ENCODE results near the gene NOL9.

The NOL9 gene

GRCh38 chr1:6597777-6598131 lies 43.4 kb upstream of the NOL9 start:
- Histone ChIP-seq H3K27me3 (replicated peaks; ENCODE audit: control insufficient read depth, insufficient read depth, low read length, poor library complexity, severe bottlenecking) (no peaks in the 10 kb centered on the region), H3K9me3 (ENCODE audit: control insufficient read depth, low read length) (no peaks in the 10 kb centered on the region), H3K4me1 (ENCODE audit: control insufficient read depth, insufficient read depth, low read length, poor library complexity, severe bottlenecking) (peaks cover 25% of the 10 kb centered on the region), H3K4me3 (ENCODE audit: insufficient read depth, low read depth, low read length, poor library complexity, severe bottlenecking) (no peak overlapping the region), H3K36me3 (ENCODE audit: control insufficient read depth, insufficient read depth, low read length) (peaks cover 48% of the 10 kb centered on the region), H3K27ac (ENCODE audit: insufficient read depth, low read length, poor library complexity, severe bottlenecking) (no peak overlapping the region)
- DNase-seq, result no peak

GRCh38 chr1:6596886-6597776 lies 42.8 kb upstream of the NOL9 start:
- H3K4me3 ChIP-seq (ENCODE audit: insufficient read depth, low read depth, low read length, poor library complexity, severe bottlenecking), result no peak overlapping the region
- peaks cover 25% of the 10 kb centered on the region for H3K4me1 ChIP-seq (ENCODE audit: control insufficient read depth, insufficient read depth, low read length, poor library complexity, severe bottlenecking)
- H3K27me3 ChIP-seq (replicated peaks; ENCODE audit: control insufficient read depth, insufficient read depth, low read length, poor library complexity, severe bottlenecking), result no peaks in the 10 kb centered on the region
- H3K27ac ChIP-seq (ENCODE audit: insufficient read depth, low read length, poor library complexity, severe bottlenecking), result no peak overlapping the region
- H3K9me3 ChIP-seq (ENCODE audit: control insufficient read depth, low read length), result no peaks in the 10 kb centered on the region
- no peak for DNase-seq
- peaks cover 53% of the 10 kb centered on the region for H3K36me3 ChIP-seq (ENCODE audit: control insufficient read depth, insufficient read depth, low read length)

- Histone ChIP-seq H3K4me1 (ENCODE audit: control insufficient read depth, insufficient read depth, low read length, poor library complexity, severe bottlenecking) (peaks cover 28% of the 10 kb centered on the region), H3K27me3 (replicated peaks; ENCODE audit: control insufficient read depth, insufficient read depth, low read length, poor library complexity, severe bottlenecking) (no peaks in the 10 kb centered on the region), H3K9me3 (ENCODE audit: control insufficient read depth, low read length) (no peaks in the 10 kb centered on the region), H3K27ac (ENCODE audit: insufficient read depth, low read length, poor library complexity, severe bottlenecking) (no peak overlapping the region), H3K36me3 (ENCODE audit: control insufficient read depth, insufficient read depth, low read length) (peaks cover 53% of the 10 kb centered on the region), H3K4me3 (ENCODE audit: insufficient read depth, low read depth, low read length, poor library complexity, severe bottlenecking) (no peak overlapping the region)
- DNase-seq, result no peak
Observed at GRCh38 chr1:6596351-6596750, 42.0 kb upstream of the NOL9 start.

- DNase-seq, result no peak
- H3K27me3 ChIP-seq (replicated peaks; ENCODE audit: control insufficient read depth, insufficient read depth, low read length, poor library complexity, severe bottlenecking), result no peaks in the 10 kb centered on the region
- H3K4me1 ChIP-seq (ENCODE audit: control insufficient read depth, insufficient read depth, low read length, poor library complexity, severe bottlenecking), result peaks cover 20% of the 10 kb centered on the region
- no peak overlapping the region for H3K4me3 ChIP-seq (ENCODE audit: insufficient read depth, low read depth, low read length, poor library complexity, severe bottlenecking)
- no peak overlapping the region for H3K27ac ChIP-seq (ENCODE audit: insufficient read depth, low read length, poor library complexity, severe bottlenecking)
- no peaks in the 10 kb centered on the region for H3K9me3 ChIP-seq (ENCODE audit: control insufficient read depth, low read length)
- peaks cover 54% of the 10 kb centered on the region for H3K36me3 ChIP-seq (ENCODE audit: control insufficient read depth, insufficient read depth, low read length)
Observed at GRCh38 chr1:6594977-6595740, 40.8 kb upstream of the NOL9 start.

GRCh38 chr1:6593810-6594209 lies 39.5 kb upstream of the NOL9 start:
- H3K36me3 ChIP-seq (ENCODE audit: control insufficient read depth, insufficient read depth, low read length), result peaks cover 64% of the 10 kb centered on the region
- no peaks in the 10 kb centered on the region for H3K27me3 ChIP-seq (replicated peaks; ENCODE audit: control insufficient read depth, insufficient read depth, low read length, poor library complexity, severe bottlenecking)
- peaks cover 10% of the 10 kb centered on the region for H3K4me1 ChIP-seq (ENCODE audit: control insufficient read depth, insufficient read depth, low read length, poor library complexity, severe bottlenecking)
- no peak for DNase-seq
- H3K4me3 ChIP-seq (ENCODE audit: insufficient read depth, low read depth, low read length, poor library complexity, severe bottlenecking), result no peak overlapping the region
- H3K27ac ChIP-seq (ENCODE audit: insufficient read depth, low read length, poor library complexity, severe bottlenecking), result no peak overlapping the region
- H3K9me3 ChIP-seq (ENCODE audit: control insufficient read depth, low read length), result no peaks in the 10 kb centered on the region

- Histone ChIP-seq H3K36me3 (ENCODE audit: control insufficient read depth, insufficient read depth, low read length) (peaks cover 66% of the 10 kb centered on the region), H3K4me1 (ENCODE audit: control insufficient read depth, insufficient read depth, low read length, poor library complexity, severe bottlenecking) (peaks cover 8% of the 10 kb centered on the region), H3K27me3 (replicated peaks; ENCODE audit: control insufficient read depth, insufficient read depth, low read length, poor library complexity, severe bottlenecking) (no peaks in the 10 kb centered on the region), H3K4me3 (ENCODE audit: insufficient read depth, low read depth, low read length, poor library complexity, severe bottlenecking) (no peak overlapping the region), H3K9me3 (ENCODE audit: control insufficient read depth, low read length) (no peaks in the 10 kb centered on the region), H3K27ac (ENCODE audit: insufficient read depth, low read length, poor library complexity, severe bottlenecking) (no peak overlapping the region)
- DNase-seq, result no peak
Observed at GRCh38 chr1:6592865-6593593, 38.7 kb upstream of the NOL9 start.

- Histone ChIP-seq H3K36me3 (ENCODE audit: control insufficient read depth, insufficient read depth, low read length) (peaks cover 65% of the 10 kb centered on the region), H3K4me3 (ENCODE audit: insufficient read depth, low read depth, low read length, poor library complexity, severe bottlenecking) (no peak overlapping the region)
Observed at GRCh38 chr1:6592441-6592840, 38.1 kb upstream of the NOL9 start.

GRCh38 chr1:6591644-6592043 lies 37.3 kb upstream of the NOL9 start:
- Histone ChIP-seq H3K36me3 (ENCODE audit: control insufficient read depth, insufficient read depth, low read length) (peaks cover 57% of the 10 kb centered on the region), H3K4me1 (ENCODE audit: control insufficient read depth, insufficient read depth, low read length, poor library complexity, severe bottlenecking) (peaks cover 5% of the 10 kb centered on the region), H3K4me3 (ENCODE audit: insufficient read depth, low read depth, low read length, poor library complexity, severe bottlenecking) (no peak overlapping the region), H3K27ac (ENCODE audit: insufficient read depth, low read length, poor library complexity, severe bottlenecking) (no peak overlapping the region), H3K9me3 (ENCODE audit: control insufficient read depth, low read length) (no peaks in the 10 kb centered on the region), H3K27me3 (replicated peaks; ENCODE audit: control insufficient read depth, insufficient read depth, low read length, poor library complexity, severe bottlenecking) (no peaks in the 10 kb centered on the region)
- no peak for DNase-seq

More at GRCh38 chr1:6592441-6592840, 38.1 kb upstream of the NOL9 start:
- Histone ChIP-seq H3K9me3 (ENCODE audit: control insufficient read depth, low read length) (no peaks in the 10 kb centered on the region), H3K27ac (ENCODE audit: insufficient read depth, low read length, poor library complexity, severe bottlenecking) (no peak overlapping the region), H3K27me3 (replicated peaks; ENCODE audit: control insufficient read depth, insufficient read depth, low read length, poor library complexity, severe bottlenecking) (no peaks in the 10 kb centered on the region), H3K4me1 (ENCODE audit: control insufficient read depth, insufficient read depth, low read length, poor library complexity, severe bottlenecking) (peaks cover 8% of the 10 kb centered on the region)
- DNase-seq, result no peak

- Histone ChIP-seq H3K27me3 (replicated peaks; ENCODE audit: control insufficient read depth, insufficient read depth, low read length, poor library complexity, severe bottlenecking) (no peaks in the 10 kb centered on the region), H3K27ac (ENCODE audit: insufficient read depth, low read length, poor library complexity, severe bottlenecking) (no peak overlapping the region), H3K9me3 (ENCODE audit: control insufficient read depth, low read length) (no peaks in the 10 kb centered on the region), H3K36me3 (ENCODE audit: control insufficient read depth, insufficient read depth, low read length) (peaks cover 54% of the 10 kb centered on the region), H3K4me1 (ENCODE audit: control insufficient read depth, insufficient read depth, low read length, poor library complexity, severe bottlenecking) (peaks cover 3% of the 10 kb centered on the region), H3K4me3 (ENCODE audit: insufficient read depth, low read depth, low read length, poor library complexity, severe bottlenecking) (no peak overlapping the region)
- DNase-seq, result no peak
Observed at GRCh38 chr1:6591222-6591621, 36.9 kb upstream of the NOL9 start.

Data from effector memory CD4-positive, alpha-beta T cell (primary cell).